WTC11 (cell line): ENCODE results near the gene TMEM81. TPM values are rescaled to one million over a fixed set of nuclear protein-coding genes. Genes with fewer than 3 reads are reported as not detected.

Experiments used
- ATAC-seq: fragments of 200-7000 bp; cut with Tn5 transposase; 2 replicates; pipeline ENCODE4 v1.10.0; 2021; ENCODE audit warnings: mild to moderate bottlenecking, moderate library complexity
- CTCF ChIA-PET: fragments of 300-600 bp; sonication (Branson Sonifier 250); formaldehyde crosslinking; loops from one replicate; lab custom pipeline; 2021; ENCODE audit warnings: antibody characterized with exemption; lab: Charles Lee
- POLR2A ChIA-PET: fragments of 350-600 bp; sonication (Branson Sonifier 250); formaldehyde crosslinking; loops from one replicate; lab custom pipeline; 2021; ENCODE audit warnings: antibody characterized with exemption; lab: Charles Lee
- DNase-seq: peaks from one replicate; pipeline ENCODE4 v3.0.0; 2021; ENCODE audit warnings: low spot score
- H3K27ac Mint-ChIP-seq: 2 replicates; pipeline ENCODE4 v1.8.0; 2021; ENCODE audit warnings: mixed read lengths
- H3K27me3 Mint-ChIP-seq: 2 replicates; pipeline ENCODE4 v1.8.0; 2021; ENCODE audit warnings: low read depth, mild to moderate bottlenecking, moderate library complexity, mixed read lengths
- H3K36me3 Mint-ChIP-seq: 2 replicates; pipeline ENCODE4 v1.8.0; 2021; ENCODE audit warnings: mixed read lengths
- H3K4me1 Mint-ChIP-seq: 2 replicates; pipeline ENCODE4 v1.8.0; 2022; ENCODE audit warnings: mixed read lengths
- H3K4me3 Mint-ChIP-seq: 2 replicates; pipeline ENCODE4 v1.8.0; 2021; ENCODE audit warnings: mild to moderate bottlenecking, moderate library complexity, mixed read lengths
- H3K9me3 Mint-ChIP-seq: 2 replicates; pipeline ENCODE4 v1.8.0; 2021; ENCODE audit warnings: mixed read lengths
- CBFB ChIP-seq: sonication (generic); formaldehyde crosslinking; IDR thresholded peaks from 2 replicates; pipeline ENCODE4 v1.8.1; 2022; ENCODE audit warnings: mild to moderate bottlenecking, low read depth, missing genetic modification reagents
- FOXJ3 ChIP-seq: sonication (generic); formaldehyde crosslinking; IDR thresholded peaks from 2 replicates; pipeline ENCODE4 v1.9.0; 2021; ENCODE audit warnings: missing genetic modification reagents, mild to moderate bottlenecking, borderline replicate concordance
- FOXP1 ChIP-seq: sonication (generic); formaldehyde crosslinking; IDR thresholded peaks from 2 replicates; pipeline ENCODE4 v1.8.0; 2022; ENCODE audit warnings: missing genetic modification reagents, mild to moderate bottlenecking, moderate library complexity, borderline replicate concordance
- FOXP4 ChIP-seq: sonication (generic); formaldehyde crosslinking; IDR thresholded peaks from 2 replicates; pipeline ENCODE4 v1.8.0; 2022; ENCODE audit warnings: mild to moderate bottlenecking, missing genetic modification reagents
- GTF2I ChIP-seq: fragments of 250-450 bp; sonication (Bioruptor Pico); conservative IDR thresholded peaks from 2 replicates; pipeline ENCODE4 v1.4.0; 2021; ENCODE audit warnings: mild to moderate bottlenecking
- JAZF1 ChIP-seq: fragments of 250-450 bp; sonication (Bioruptor Pico); IDR thresholded peaks from 2 replicates; pipeline ENCODE4 v1.9.0; 2021; ENCODE audit warnings: moderate library complexity, mild to moderate bottlenecking, inconsistent platforms
- MXD4 ChIP-seq: fragments of 250-450 bp; sonication (Bioruptor Pico); IDR thresholded peaks from 2 replicates; pipeline ENCODE4 v1.8.0; 2021; ENCODE audit warnings: mild to moderate bottlenecking, moderate library complexity, borderline replicate concordance
- RORB ChIP-seq: fragments of 250-450 bp; sonication (Bioruptor Pico); IDR thresholded peaks from 2 replicates; pipeline ENCODE4 v1.9.0; 2021; ENCODE audit warnings: mild to moderate bottlenecking
- SMAD3 ChIP-seq: sonication (generic); formaldehyde crosslinking; IDR thresholded peaks from 2 replicates; pipeline ENCODE4 v1.8.0; 2022; ENCODE audit warnings: missing genetic modification reagents, mild to moderate bottlenecking, borderline replicate concordance
- SP1 ChIP-seq: sonication (generic); formaldehyde crosslinking; conservative IDR thresholded peaks from 2 replicates; pipeline ENCODE4 v1.8.1; 2022; ENCODE audit warnings: missing genetic modification reagents
- TCF7 ChIP-seq: sonication (generic); formaldehyde crosslinking; IDR thresholded peaks from 2 replicates; pipeline ENCODE4 v1.8.0; 2022; ENCODE audit warnings: mild to moderate bottlenecking, low read depth, missing genetic modification reagents, moderate library complexity
- TEAD4 ChIP-seq: sonication (generic); formaldehyde crosslinking; IDR thresholded peaks from 2 replicates; pipeline ENCODE4 v1.8.0; 2022; ENCODE audit warnings: mild to moderate bottlenecking, missing genetic modification reagents
- TP53 ChIP-seq: sonication (generic); formaldehyde crosslinking; IDR thresholded peaks from 2 replicates; pipeline ENCODE4 v1.8.1; 2023; ENCODE audit warnings: mild to moderate bottlenecking, missing genetic modification reagents
- ZNF317 ChIP-seq: sonication (generic); formaldehyde crosslinking; IDR thresholded peaks from 2 replicates; pipeline ENCODE4 v1.8.1; 2023; ENCODE audit warnings: low read depth, mild to moderate bottlenecking, moderate library complexity, missing genetic modification reagents, borderline replicate concordance
- ZNF425 ChIP-seq: fragments of 250-450 bp; sonication (Bioruptor Pico); conservative IDR thresholded peaks from 2 replicates; pipeline ENCODE4 v1.9.0; 2021; ENCODE audit warnings: mild to moderate bottlenecking
- ZSCAN18 ChIP-seq: fragments of 250-450 bp; sonication (Bioruptor Pico); IDR thresholded peaks from 2 replicates; pipeline ENCODE4 v2.1.2; 2022; ENCODE audit warnings: mild to moderate bottlenecking, moderate library complexity
- total RNA-seq: library from RNA; stranded (reverse); gene quantifications from 3 replicates; pipeline ENCODE4 v1.2.3, GENCODE V29; 2021
- TF ChIP-seq, protein P1 (sequence below): sonication (generic); formaldehyde crosslinking; IDR thresholded peaks from 2 replicates; pipeline ENCODE4 v1.8.1; 2023; ENCODE audit warnings: mild to moderate bottlenecking, missing genetic modification reagents, borderline replicate concordance
- TF ChIP-seq, protein P2 (sequence below): fragments of 200-600 bp; IDR thresholded peaks from 2 replicates; pipeline ENCODE4 v1.8.0; 2022; ENCODE audit warnings: antibody characterized with exemption
- TF ChIP-seq, protein P3 (sequence below): sonication (generic); formaldehyde crosslinking; IDR thresholded peaks from 2 replicates; pipeline ENCODE4 v1.8.0; 2022; ENCODE audit warnings: missing genetic modification reagents

The TMEM81 gene
- total RNA-seq, 1 experiment from 2014 or later = 7.5 TPM

GRCh38 chr1:205074513-205074912 is 9.7 kb downstream of the TMEM81 start (continued):
- TF ChIP-seq, protein P1, sequence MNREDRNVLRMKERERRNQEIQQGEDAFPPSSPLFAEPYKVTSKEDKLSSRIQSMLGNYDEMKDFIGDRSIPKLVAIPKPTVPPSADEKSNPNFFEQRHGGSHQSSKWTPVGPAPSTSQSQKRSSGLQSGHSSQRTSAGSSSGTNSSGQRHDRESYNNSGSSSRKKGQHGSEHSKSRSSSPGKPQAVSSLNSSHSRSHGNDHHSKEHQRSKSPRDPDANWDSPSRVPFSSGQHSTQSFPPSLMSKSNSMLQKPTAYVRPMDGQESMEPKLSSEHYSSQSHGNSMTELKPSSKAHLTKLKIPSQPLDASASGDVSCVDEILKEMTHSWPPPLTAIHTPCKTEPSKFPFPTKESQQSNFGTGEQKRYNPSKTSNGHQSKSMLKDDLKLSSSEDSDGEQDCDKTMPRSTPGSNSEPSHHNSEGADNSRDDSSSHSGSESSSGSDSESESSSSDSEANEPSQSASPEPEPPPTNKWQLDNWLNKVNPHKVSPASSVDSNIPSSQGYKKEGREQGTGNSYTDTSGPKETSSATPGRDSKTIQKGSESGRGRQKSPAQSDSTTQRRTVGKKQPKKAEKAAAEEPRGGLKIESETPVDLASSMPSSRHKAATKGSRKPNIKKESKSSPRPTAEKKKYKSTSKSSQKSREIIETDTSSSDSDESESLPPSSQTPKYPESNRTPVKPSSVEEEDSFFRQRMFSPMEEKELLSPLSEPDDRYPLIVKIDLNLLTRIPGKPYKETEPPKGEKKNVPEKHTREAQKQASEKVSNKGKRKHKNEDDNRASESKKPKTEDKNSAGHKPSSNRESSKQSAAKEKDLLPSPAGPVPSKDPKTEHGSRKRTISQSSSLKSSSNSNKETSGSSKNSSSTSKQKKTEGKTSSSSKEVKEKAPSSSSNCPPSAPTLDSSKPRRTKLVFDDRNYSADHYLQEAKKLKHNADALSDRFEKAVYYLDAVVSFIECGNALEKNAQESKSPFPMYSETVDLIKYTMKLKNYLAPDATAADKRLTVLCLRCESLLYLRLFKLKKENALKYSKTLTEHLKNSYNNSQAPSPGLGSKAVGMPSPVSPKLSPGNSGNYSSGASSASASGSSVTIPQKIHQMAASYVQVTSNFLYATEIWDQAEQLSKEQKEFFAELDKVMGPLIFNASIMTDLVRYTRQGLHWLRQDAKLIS (CRISPR knock-in tag) = no peak
- TF ChIP-seq RORB (CRISPR knock-in tag) = no peak
- no peak for TF ChIP-seq TEAD4 (CRISPR knock-in tag)
- TF ChIP-seq, all 79 proteins: peak for 0

DNA sequence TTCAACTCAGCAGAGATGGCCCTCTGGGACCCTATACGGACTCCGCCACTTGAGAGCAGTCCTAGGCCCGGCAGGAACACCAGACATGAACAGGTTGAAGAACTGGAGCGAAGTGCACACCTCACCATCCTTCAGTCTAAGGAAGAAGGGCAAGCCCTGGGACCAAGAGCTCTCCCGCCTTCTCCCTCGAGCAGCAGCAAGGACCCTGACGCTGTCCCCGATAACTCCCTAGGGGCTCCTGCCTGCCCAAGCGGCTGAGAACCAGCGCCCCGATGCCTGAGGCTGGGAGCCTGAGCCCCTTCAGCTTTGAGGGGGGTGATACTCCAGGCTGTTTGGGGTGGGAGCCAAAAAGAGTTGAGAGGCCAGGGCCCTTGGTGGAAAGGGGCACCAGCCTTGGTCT is 10.2 kb downstream of the TMEM81 start:
- H3K9me3 Mint-ChIP-seq = no peaks in the 10 kb centered on the region
- no peak overlapping the region for H3K4me3 Mint-ChIP-seq
- CTCF ChIA-PET = interaction anchor here (1.6 to 12.0 kb wide), 3 partner anchors 12 to 182 kb away, joined by 4 to 109 read pairs (median 23); no protein-coding TSS in a partner anchor
- DNase-seq (no peak), ATAC-seq (no peak)
- no peak overlapping the region for H3K27ac Mint-ChIP-seq
- H3K4me1 Mint-ChIP-seq = 0 out of 2 replicates have a peak, but pooled peaks cover 2% of the 10 kb centered on the region
- no peaks in the 10 kb centered on the region for H3K36me3 Mint-ChIP-seq
- no peaks in the 10 kb centered on the region for H3K27me3 Mint-ChIP-seq
- POLR2A ChIA-PET = no interaction called here
- no peak for TF ChIP-seq FOXJ3
- no peak for TF ChIP-seq ZSCAN18 (CRISPR knock-in tag)
- TF ChIP-seq MXD4 (CRISPR knock-in tag) = no peak
- TF ChIP-seq FOXP1 (CRISPR knock-in tag) = no peak

GRCh38 chr1:205073511-205073910 is 10.7 kb downstream of the TMEM81 start:
- Mint-ChIP-seq H3K4me1 (0 out of 2 replicates have a peak, but pooled peaks cover 2% of the 10 kb centered on the region), H3K27me3 (no peaks in the 10 kb centered on the region), H3K4me3 (no peak overlapping the region), H3K36me3 (no peaks in the 10 kb centered on the region), H3K9me3 (no peaks in the 10 kb centered on the region), H3K27ac (no peak overlapping the region)
- CTCF ChIA-PET = interaction anchor here (5.6 to 12.0 kb wide), 2 partner anchors 11 to 84 kb away, joined by 23 to 109 read pairs; no protein-coding TSS in a partner anchor
- POLR2A ChIA-PET = no interaction called here
- TF ChIP-seq TCF7 = no peak
- no peak for TF ChIP-seq SMAD3 (CRISPR knock-in tag)
- no peak for TF ChIP-seq ZNF425
- TF ChIP-seq CBFB (CRISPR knock-in tag) = no peak
- no peak for TF ChIP-seq JAZF1
- TF ChIP-seq GTF2I (CRISPR knock-in tag) = no peak
- TF ChIP-seq, protein P2, sequence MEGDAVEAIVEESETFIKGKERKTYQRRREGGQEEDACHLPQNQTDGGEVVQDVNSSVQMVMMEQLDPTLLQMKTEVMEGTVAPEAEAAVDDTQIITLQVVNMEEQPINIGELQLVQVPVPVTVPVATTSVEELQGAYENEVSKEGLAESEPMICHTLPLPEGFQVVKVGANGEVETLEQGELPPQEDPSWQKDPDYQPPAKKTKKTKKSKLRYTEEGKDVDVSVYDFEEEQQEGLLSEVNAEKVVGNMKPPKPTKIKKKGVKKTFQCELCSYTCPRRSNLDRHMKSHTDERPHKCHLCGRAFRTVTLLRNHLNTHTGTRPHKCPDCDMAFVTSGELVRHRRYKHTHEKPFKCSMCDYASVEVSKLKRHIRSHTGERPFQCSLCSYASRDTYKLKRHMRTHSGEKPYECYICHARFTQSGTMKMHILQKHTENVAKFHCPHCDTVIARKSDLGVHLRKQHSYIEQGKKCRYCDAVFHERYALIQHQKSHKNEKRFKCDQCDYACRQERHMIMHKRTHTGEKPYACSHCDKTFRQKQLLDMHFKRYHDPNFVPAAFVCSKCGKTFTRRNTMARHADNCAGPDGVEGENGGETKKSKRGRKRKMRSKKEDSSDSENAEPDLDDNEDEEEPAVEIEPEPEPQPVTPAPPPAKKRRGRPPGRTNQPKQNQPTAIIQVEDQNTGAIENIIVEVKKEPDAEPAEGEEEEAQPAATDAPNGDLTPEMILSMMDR = no peak
- no peak for TF ChIP-seq SP1
- TF ChIP-seq TP53 (CRISPR knock-in tag) = no peak
- TF ChIP-seq FOXP4 (CRISPR knock-in tag) = no peak
- no peak for TF ChIP-seq ZNF317
- TF ChIP-seq, protein P3, sequence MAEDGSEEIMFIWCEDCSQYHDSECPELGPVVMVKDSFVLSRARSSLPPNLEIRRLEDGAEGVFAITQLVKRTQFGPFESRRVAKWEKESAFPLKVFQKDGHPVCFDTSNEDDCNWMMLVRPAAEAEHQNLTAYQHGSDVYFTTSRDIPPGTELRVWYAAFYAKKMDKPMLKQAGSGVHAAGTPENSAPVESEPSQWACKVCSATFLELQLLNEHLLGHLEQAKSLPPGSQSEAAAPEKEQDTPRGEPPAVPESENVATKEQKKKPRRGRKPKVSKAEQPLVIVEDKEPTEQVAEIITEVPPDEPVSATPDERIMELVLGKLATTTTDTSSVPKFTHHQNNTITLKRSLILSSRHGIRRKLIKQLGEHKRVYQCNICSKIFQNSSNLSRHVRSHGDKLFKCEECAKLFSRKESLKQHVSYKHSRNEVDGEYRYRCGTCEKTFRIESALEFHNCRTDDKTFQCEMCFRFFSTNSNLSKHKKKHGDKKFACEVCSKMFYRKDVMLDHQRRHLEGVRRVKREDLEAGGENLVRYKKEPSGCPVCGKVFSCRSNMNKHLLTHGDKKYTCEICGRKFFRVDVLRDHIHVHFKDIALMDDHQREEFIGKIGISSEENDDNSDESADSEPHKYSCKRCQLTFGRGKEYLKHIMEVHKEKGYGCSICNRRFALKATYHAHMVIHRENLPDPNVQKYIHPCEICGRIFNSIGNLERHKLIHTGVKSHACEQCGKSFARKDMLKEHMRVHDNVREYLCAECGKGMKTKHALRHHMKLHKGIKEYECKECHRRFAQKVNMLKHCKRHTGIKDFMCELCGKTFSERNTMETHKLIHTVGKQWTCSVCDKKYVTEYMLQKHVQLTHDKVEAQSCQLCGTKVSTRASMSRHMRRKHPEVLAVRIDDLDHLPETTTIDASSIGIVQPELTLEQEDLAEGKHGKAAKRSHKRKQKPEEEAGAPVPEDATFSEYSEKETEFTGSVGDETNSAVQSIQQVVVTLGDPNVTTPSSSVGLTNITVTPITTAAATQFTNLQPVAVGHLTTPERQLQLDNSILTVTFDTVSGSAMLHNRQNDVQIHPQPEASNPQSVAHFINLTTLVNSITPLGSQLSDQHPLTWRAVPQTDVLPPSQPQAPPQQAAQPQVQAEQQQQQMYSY (CRISPR knock-in tag) = no peak
- ATAC-seq (no peak), DNase-seq (no peak)
